ENCODE measurements around the gene KLHDC7B.

KLHDC7B gene

GRCh38 chr22:50579752-50580151 is 34.1 kb downstream of the KLHDC7B start:
- no peak overlapping the region for H3K4me3 ChIP-seq (ENCODE audit: low read length)
- TF ChIP-seq CTCF (IDR thresholded peaks at IDR 0.05; ENCODE audit: insufficient read depth, low read depth, low read length, missing control alignments), result no peak

DNA sequence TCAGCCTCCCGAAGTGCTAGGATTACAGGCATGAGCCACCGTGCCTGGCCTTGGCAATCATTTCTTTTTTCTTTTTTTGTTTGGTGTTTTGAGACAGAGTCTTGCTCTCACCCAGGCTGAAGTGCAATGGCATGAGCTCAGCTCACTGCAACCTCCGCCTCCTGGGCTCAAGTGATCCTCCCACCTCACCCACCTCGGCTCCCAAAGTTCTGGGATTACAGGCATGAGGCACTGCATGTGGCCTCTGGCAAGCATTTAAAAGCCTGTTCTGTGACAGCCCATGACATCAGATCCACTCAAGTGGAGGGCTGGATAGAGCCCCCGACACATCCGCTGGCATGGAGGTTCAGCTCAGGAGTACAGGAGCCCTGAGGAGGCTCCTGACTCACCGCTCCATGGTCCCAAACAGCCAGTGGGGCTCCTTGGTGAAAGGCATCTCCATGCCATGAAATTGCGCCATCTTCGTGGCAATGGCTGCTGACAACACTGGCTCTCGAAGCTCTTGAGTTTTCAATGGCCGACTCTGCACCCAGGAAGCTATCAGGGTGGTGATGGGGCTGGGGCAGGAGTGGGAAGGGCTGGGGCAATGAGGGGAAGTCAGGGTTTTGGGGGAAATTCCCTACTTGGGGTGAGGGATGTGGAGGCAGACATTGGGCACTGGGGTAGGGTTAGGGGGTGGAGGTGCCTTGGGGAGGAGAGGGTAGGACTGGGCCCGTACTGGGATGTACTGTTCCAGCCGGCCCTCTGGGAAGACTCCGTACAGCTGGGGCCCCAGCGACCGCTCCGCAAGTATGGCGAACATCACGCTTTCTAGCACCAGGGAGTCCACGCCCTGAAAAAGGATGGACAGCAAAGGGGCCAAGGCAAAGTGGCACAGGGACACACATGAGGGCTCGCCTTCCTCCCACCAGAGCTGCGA is 35.6 kb downstream of the KLHDC7B start:
- no peak for DNase-seq (ENCODE audit: low read depth)
- H3K4me3 ChIP-seq (ENCODE audit: low read length), result peak overlapping the region; percentile 72
- TF ChIP-seq CTCF (IDR thresholded peaks at IDR 0.05; ENCODE audit: insufficient read depth, low read depth, low read length, missing control alignments), result no peak

More at GRCh38 chr22:50579752-50580151, 34.1 kb downstream of the KLHDC7B start:
- DNase-seq (ENCODE audit: low read depth), result no peak

DNA sequence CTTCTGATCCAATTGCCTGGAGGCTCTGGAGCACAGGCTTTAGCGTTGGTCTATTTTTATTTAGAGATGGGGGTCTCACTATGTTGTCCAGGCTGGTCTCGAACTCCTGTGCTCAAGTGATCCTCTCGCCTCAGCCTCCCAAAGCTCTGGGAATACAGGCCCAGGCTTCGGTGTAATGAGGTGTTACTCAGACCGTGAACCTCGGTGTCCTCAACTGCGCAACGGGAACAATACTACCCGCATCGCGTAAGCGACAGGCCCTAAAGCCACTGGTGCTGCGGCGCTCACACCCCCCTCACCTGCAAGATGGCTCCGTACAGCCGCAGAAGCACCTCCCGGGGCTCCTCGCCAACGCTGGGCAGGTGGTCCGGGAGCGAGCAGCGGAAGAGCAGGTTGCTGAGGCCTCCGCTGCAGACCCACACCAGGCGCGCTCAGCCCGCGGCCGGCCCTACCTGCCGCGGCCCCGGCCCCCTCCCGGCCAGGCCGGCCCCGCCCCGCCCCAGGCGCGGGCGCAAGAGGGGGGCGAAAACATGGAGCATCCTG is 36.3 kb downstream of the KLHDC7B start:
- TF ChIP-seq CTCF (IDR thresholded peaks at IDR 0.05; ENCODE audit: insufficient read depth, low read depth, low read length, missing control alignments), result no peak
- H3K4me3 ChIP-seq (ENCODE audit: low read length), result peak overlapping the region; percentile 72
- DNase-seq (ENCODE audit: low read depth), result peak; percentile 33

DNA sequence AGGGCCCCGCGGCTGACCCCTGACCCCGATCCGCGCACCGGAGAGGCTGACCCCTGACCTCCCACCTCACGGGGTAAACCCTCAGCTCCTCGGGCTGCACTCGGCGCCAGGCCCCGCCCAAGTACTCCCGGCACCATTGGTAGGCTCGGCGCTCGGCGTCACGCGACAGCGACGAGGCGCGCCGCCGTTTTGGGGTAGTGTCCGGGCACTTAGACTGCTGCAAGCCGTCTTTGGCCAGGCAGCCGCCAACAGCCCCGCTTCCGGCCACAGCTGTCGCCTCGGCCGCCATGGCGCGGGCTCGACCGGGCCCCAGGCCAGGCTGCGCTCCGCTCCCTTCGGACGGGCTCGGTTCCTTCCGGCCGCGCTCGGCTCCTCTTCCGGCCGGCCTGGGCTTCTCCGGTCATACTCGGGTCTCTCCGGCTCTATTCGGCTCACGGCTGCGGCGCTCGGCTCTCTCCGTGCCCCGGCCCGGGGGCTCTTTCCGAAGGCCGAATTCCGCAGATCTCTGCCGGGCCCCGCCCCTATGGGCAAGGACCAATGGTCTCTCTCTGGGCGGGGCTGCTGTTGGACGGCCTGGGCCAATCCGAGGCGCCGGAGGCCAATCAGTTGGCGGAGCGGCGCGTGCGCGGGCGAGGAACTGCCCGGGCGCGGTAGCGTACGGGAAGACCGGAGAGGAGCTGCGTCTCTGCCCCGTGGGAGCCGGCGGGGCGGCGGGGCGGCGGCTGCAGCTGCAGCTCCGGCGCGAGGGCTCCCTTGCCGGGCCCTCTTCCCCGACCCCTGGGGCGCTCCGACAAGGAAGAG is 37.0 kb downstream of the KLHDC7B start, which contains the start of gene CHKB:
Gene CHKB (minus strand): TSS at position 357 of the 801 bp plus-strand sequence. CDS start 68 bp downstream, at position 289.
- H3K4me3 ChIP-seq (ENCODE audit: low read length), result peak within 1 kb of the TSS; percentile 81
- DNase-seq (ENCODE audit: low read depth), result peak; percentile 99
- TF ChIP-seq CTCF (IDR thresholded peaks at IDR 0.05; ENCODE audit: insufficient read depth, low read depth, low read length, missing control alignments), result no peak

DNA sequence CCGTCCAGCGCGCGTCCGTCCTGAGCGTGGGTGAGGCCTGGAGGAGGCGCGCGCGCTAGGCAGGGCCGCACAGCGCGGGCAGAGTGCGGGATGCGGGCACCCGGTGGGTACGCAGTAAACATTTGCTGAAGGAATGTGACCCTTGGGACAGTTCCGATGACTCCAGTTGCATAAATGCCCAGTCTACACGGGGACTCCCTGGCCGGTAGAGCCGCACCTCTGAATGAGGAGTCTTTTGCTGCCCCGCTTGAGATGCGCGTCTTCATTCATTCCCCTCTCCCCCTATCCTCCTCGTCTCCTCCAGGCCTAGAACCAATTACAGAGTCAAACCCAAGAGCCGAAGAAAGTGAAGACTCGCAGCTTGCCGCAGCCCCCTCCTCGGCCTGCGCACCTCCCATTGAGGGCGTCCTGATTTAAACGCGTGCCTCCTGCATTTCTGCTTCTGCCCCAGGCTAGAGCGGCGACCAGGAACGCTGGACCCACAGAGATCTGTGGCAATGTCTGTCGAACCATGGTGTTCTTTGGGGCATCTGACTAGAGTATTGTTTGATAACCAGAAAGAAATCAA is 37.7 kb downstream of the KLHDC7B start:
- no peak for DNase-seq (ENCODE audit: low read depth)
- TF ChIP-seq CTCF (IDR thresholded peaks at IDR 0.05; ENCODE audit: insufficient read depth, low read depth, low read length, missing control alignments), result no peak
- peak overlapping the region; percentile 81 for H3K4me3 ChIP-seq (ENCODE audit: low read length)

Measured in epithelial cell of esophagus (primary cell).